Stomach (tissue), 4 donors: ENCODE data around the gene UBQLN4.

Source experiments
- POLR2A ChIP-seq, 4 donors: fragments of 450-650 bp; IDR thresholded peaks; one replicate each; pipeline ENCODE4 v1.6.1; 2016; ENCODE audit warnings: antibody characterized with exemption in 4 of 4, control low read depth in 2 of 4, mild to moderate bottlenecking in 1 of 4, moderate library complexity in 1 of 4
- TF ChIP-seq, protein P1 (sequence below), 7 experiments: fragments of 450-650 bp in 4 of 7; fragments of 200-600 bp in 3 of 7; sonication (generic) in 3 of 7; IDR thresholded peaks; one replicate each; pipeline ENCODE4 v1.5.1; 2016 to 2019; ENCODE audit warnings: antibody characterized with exemption in 7 of 7, control low read depth in 2 of 7, mild to moderate bottlenecking in 1 of 7

DNA sequence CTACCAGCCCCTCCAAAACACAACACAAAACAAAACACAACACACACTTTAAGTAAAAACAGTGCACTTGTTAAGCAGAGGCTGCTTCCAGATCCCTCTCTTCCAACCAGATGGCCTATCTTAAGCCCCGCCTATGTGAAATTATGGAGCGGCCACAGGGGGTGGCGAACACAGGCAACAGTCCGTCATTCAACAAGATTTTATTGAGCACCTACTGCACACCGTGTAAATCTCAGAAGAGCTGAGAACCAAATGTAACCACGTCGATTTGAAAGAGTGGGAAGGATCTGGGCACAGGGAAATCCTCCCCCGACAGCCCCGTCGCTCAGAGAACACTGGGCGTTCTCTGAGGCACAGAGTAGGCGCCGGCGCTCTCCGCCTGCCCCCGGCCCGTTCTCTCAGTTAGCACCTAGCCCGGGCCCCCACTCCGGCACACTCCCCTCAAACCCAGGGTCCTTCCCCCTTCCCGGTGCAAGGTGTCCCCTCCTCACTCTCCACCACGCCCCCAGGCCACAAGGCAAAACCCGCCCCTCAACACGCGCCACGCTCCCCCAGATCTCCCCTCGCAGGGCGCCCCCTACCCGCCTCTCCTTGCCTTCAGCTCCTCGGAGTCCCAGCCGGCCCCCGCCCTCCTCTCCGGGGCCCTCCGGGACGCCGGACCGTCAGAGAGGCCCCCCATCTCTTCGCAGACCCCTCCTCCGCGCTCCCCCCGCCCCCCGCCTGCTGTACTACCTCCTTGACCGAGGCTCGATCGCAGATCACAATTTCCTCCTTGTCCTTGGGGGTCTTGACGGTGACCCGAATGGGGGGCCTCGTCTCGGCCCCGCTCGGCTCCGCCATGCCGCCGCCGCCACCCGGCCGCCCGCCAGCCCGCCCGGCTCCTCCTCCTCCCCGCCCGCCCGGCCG is 483 bp downstream of the UBQLN4 start:
- TF ChIP-seq, protein P1, sequence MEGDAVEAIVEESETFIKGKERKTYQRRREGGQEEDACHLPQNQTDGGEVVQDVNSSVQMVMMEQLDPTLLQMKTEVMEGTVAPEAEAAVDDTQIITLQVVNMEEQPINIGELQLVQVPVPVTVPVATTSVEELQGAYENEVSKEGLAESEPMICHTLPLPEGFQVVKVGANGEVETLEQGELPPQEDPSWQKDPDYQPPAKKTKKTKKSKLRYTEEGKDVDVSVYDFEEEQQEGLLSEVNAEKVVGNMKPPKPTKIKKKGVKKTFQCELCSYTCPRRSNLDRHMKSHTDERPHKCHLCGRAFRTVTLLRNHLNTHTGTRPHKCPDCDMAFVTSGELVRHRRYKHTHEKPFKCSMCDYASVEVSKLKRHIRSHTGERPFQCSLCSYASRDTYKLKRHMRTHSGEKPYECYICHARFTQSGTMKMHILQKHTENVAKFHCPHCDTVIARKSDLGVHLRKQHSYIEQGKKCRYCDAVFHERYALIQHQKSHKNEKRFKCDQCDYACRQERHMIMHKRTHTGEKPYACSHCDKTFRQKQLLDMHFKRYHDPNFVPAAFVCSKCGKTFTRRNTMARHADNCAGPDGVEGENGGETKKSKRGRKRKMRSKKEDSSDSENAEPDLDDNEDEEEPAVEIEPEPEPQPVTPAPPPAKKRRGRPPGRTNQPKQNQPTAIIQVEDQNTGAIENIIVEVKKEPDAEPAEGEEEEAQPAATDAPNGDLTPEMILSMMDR (IDR thresholded peaks at IDR 0.05) = no peak
- TF ChIP-seq POLR2A (IDR thresholded peaks at IDR 0.05) = no peak
